NT2/D1 (cell line): ENCODE results near the gene GRK6.

Source experiments
- DNase-seq: peaks from one replicate; pipeline ENCODE4 v3.0.0-alpha.2; 2011; ENCODE audit warnings: low read depth, low spot score
- H3K27me3 ChIP-seq: 2 replicates; pipeline ENCODE4 v1.6.0; 2011; ENCODE audit warnings: mild to moderate bottlenecking; ENCODE audit not compliant: insufficient read length, insufficient read depth
- H3K36me3 ChIP-seq: 2 replicates; pipeline ENCODE4 v1.6.1; 2011; ENCODE audit warnings: mild to moderate bottlenecking, low read length, mixed read lengths; ENCODE audit not compliant: insufficient read depth, insufficient read length
- H3K4me1 ChIP-seq: 2 replicates; pipeline ENCODE4 v1.5.1; 2011; ENCODE audit not compliant: insufficient read depth, insufficient read length
- H3K4me3 ChIP-seq: 2 replicates; pipeline ENCODE4 v1.5.1; 2011; ENCODE audit warnings: low read depth; ENCODE audit not compliant: insufficient read length
- H3K9ac ChIP-seq: 2 replicates; pipeline ENCODE4 v1.6.0; 2011; ENCODE audit warnings: low read depth; ENCODE audit not compliant: insufficient read length
- H3K9me3 ChIP-seq: 2 replicates; pipeline ENCODE4 v1.5.1; 2011; ENCODE audit warnings: mild to moderate bottlenecking, low read length; ENCODE audit not compliant: insufficient read depth
- SUZ12 ChIP-seq: IDR thresholded peaks from 2 replicates; pipeline ENCODE4 v1.6.1; 2011; ENCODE audit not compliant: insufficient read length, insufficient read depth; ENCODE audit errors: extremely low read depth
- YY1 ChIP-seq: IDR thresholded peaks from 2 replicates; pipeline ENCODE4 v1.6.1; 2011; ENCODE audit not compliant: insufficient read length, insufficient read depth
- ZNF274 ChIP-seq: IDR thresholded peaks from 2 replicates; pipeline ENCODE4 v1.6.1; 2011; ENCODE audit warnings: mild to moderate bottlenecking, low read depth, low read length

Gene GRK6

DNA sequence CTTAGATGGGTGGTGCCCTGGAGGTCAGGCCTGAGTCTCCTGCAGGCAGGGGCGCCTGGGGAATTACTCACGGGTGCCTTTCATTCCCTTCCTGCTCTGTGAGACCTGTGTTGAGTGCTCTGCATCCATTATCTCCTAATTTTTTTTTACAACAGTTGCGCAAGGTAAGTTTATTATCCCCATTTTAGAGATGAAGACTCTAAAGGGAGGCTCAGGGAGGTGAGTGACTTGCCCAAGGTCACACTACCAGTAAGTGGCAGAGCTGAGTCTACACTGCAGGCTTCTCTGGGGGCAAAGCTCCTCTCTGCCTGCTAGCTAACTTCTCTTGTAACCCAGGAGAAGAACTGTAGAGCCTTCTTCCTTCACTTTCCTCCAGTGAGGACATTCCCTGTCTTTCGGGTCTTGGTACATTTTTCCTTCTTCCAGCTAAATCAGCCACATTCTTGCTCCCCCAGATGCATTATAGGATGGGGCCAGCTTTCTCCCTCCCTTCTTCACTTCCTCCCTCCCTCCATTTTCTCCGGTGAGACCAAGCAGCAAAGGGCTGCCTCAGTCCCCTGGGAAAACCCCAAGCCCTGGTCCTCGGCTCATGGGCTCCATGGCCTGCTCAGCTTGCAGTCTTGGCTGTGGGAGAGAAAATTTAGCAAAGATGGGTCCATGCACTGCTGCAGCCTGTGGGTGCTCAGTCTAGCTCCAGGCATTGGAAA is 21.9 kb downstream of the GRK6 start:
- no peak for TF ChIP-seq ZNF274
- no peak for TF ChIP-seq YY1
- no peak for TF ChIP-seq SUZ12
- H3K4me1 ChIP-seq: peaks cover 16% of the 10 kb centered on the region
- peaks cover 11% of the 10 kb centered on the region for H3K27me3 ChIP-seq
- H3K36me3 ChIP-seq: peaks cover 14% of the 10 kb centered on the region
- H3K4me3 ChIP-seq: no peak overlapping the region
- no peaks in the 10 kb centered on the region for H3K9me3 ChIP-seq
- no peak for DNase-seq
- no peak overlapping the region for H3K9ac ChIP-seq

DNA sequence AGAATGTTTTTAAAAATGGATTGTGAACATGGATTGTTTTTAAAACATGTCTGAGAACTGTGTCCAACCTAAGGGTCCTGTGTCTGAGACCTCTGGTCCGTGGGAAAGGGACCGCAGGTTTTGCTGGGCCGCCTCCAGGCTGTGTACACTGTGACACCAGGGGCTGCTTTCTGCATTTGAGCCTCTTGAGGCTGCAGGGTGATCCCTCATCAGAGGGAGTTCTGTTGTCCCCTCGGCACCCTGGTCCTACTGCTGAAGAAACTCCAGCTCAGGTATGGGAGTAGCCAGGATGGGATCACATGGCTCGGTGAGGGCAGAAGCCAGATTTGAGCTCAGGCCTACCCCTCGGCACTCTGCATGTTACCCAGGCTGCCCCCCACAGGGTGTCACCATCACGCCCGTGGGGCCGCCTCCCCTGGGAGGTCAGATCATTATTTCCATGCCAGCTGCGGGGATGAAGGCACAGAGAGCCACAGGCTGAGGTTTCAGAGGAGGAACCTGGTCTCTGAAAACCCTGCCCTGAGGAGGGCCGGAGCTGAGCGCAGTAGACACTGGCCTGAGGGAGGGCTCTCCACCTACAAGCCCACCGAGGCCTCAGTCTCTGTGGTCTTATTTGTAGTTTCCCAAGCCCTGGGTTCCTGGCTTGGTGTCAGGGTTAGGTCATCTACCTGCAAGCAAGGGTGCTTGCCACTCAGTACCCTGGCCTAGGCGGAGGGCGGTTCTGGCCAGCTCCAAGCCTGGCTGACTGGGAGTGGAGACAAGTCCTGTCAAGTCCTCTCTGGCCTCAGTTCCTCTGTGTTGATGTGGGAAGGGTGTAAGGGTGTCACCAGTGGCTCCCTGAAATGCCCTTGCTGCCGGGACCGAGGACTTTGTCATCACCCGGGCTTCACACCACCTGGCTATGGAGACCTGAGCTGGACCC is 22.9 kb downstream of the GRK6 start:
- peaks cover 15% of the 10 kb centered on the region for H3K4me1 ChIP-seq
- DNase-seq: no peak
- no peak for TF ChIP-seq SUZ12
- TF ChIP-seq ZNF274: no peak
- no peak for TF ChIP-seq YY1
- H3K9ac ChIP-seq: peak overlapping the region; percentile 13
- H3K36me3 ChIP-seq: peaks cover 6% of the 10 kb centered on the region
- H3K4me3 ChIP-seq: no peak overlapping the region
- H3K27me3 ChIP-seq: peaks cover 17% of the 10 kb centered on the region
- H3K9me3 ChIP-seq: no peaks in the 10 kb centered on the region

DNA sequence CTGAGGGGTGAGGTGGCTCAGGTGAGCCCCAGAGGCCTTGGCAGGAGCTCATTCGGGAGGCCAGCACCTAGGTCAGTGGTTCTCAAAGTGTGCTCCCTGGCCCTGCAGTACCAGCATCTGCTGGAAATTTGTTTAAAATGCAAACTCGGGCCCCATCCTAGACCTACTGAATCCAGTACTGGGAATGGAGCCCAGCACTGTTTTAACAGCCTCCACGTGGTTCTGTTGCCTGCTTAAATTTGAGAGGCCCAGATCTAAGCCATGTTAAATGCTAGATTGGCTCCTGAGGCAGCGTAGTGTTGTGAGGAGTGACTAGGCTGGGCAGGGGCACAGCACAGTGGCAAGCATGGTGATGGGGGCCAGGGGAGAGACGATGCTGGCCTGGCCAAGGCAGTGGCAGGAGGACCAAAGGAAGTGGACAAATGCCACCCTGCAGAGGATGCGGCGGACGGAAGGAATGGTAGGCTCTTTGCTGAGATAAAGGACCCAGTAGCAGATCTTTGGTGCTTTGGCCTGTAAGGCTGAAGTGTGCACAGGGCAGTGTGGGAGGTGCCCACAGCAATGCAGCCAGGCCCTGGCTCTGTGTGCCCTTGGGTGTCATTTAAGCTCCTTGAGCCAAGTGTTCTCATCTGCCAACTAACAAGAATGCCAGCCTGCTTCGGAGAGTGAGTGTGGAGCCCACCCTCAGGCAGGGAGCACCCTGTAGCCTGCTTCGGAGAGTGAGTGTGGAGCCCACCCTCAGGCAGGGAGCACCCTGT is 24.4 kb downstream of the GRK6 start:
- DNase-seq: no peak
- Histone ChIP-seq H3K9ac (no peak overlapping the region), H3K36me3 (peaks cover 6% of the 10 kb centered on the region), H3K9me3 (peaks cover 3% of the 10 kb centered on the region; the same call in 1 of the 2 replicates), H3K27me3 (peaks cover 17% of the 10 kb centered on the region), H3K4me3 (no peak overlapping the region), H3K4me1 (peaks cover 14% of the 10 kb centered on the region)
- TF ChIP-seq YY1 (no peak), SUZ12 (no peak), ZNF274 (no peak)

DNA sequence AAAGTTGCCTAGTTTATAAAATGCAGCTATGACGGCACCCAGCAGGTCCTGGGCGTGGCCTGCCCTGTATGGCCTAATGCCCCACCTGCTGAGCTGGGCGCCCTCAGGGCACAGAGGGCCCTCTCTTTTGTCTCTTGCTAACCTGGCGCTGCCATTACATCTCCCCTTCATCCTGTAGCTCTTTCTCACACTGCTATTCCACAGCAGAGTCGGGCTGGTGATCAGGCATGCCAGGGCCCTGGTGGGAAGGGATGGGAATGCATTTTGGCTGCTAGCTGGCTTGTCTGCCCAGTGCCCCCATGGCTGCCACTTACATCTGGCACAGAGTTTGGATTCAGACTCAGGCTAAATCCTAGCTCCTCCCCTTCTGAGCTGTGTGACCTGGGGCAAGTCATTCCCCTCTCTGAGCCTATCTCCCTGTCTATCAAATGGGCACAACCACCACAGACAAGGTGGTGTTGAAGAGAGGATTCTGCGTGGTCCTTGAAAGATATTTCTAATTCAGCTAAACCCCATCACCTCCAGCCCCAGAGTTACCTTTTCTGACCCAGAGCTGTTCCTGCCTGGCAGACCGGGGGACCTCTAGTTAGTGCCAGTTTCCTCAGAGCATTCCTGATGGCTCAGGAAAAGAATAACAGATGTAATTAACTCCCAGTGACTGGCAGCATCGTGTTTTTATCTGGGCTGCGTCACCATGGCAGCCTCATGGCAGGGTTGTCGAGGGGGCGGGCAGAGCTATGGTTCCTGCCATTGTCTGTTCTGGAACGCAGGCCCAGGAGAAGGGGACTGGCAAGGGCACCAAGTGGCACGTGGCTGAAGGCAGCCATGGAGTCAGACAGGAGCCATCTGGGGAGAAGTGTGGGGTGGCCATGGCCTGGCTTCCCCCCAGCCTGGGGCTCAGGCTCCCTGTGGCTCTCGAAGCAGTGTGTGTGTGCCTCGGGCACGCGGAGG is 26.5 kb downstream of the GRK6 start:
- TF ChIP-seq YY1: no peak
- no peak for TF ChIP-seq ZNF274
- no peak for TF ChIP-seq SUZ12
- Histone ChIP-seq H3K4me1 (peaks cover 10% of the 10 kb centered on the region), H3K36me3 (peaks cover 20% of the 10 kb centered on the region), H3K9ac (peak overlapping the region; percentile 18), H3K9me3 (peaks cover 18% of the 10 kb centered on the region; the same call in 1 of the 2 replicates), H3K27me3 (peaks cover 12% of the 10 kb centered on the region), H3K4me3 (no peak overlapping the region)
- no peak for DNase-seq

DNA sequence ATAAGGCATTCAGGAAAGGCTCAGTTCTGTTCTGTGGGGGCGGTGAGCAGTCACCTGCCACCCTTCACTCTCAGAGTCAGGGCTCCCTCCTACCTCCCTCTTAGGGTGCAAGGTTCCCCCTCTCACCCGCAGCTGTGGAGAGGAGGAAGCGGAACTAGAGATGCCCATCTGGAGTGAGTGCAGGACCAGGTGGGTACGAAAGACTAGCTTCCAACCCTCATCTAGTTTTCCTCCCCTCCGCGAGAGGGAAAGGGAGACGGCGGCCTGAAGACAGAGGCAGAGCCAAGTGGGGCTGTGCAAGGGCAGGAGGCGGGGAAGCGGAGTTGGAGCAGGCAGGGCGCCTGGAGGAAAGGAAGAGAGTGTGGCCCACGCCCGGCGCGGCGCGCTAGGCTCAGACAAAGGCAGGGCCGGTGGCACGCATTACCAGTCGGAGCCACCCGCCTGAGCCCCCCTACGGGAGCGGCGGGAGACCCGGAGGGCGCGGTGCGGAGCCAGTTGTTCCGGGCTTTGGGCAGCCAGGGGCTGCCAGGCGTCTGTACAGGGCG is 27.4 kb downstream of the GRK6 start:
- H3K4me1 ChIP-seq: peaks cover 3% of the 10 kb centered on the region
- peaks cover 12% of the 10 kb centered on the region for H3K27me3 ChIP-seq
- H3K4me3 ChIP-seq: peak overlapping the region; percentile 78
- TF ChIP-seq SUZ12: no peak
- TF ChIP-seq YY1: no peak
- no peak for TF ChIP-seq ZNF274
- peak overlapping the region; percentile 85 for H3K9ac ChIP-seq
- no peak for DNase-seq
- H3K36me3 ChIP-seq: peaks cover 29% of the 10 kb centered on the region
- peaks cover 21% of the 10 kb centered on the region; the same call in 1 of the 2 replicates for H3K9me3 ChIP-seq

DNA sequence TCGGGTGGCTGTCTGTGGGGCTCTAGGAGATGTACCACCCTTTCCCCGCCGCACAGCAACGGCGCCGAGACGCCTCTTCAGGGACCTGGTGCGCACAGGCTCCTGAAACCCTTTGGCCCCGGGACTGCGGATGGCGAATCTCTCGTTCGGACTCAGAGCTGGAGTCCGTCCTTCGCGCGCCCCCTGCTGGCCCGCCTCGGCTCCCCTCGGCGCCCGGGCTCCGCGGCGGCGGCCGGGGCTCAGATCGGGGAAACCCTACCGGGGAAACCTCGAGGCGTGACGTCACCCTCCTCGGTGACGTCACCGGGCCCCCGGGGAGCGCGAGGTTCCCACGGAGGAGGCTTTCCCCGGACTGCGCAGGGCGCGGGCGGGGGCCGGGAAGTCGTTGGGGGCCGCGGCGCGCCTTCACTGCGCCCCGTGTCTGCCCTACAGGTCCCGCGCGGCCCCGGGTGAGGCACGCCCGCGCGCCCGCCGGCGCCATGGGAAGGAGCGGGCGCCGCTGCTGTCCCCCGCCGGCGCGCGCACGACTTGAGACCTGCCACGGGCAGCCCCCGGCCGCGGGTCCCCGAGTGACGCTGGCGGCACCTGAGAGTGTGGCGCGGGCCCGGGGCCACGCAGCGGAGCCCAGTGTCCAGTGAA is 28.0 kb downstream of the GRK6 start:
- Histone ChIP-seq H3K27me3 (peaks cover 12% of the 10 kb centered on the region), H3K9ac (peak overlapping the region; percentile 89), H3K4me1 (peaks cover 3% of the 10 kb centered on the region), H3K9me3 (peaks cover 21% of the 10 kb centered on the region; the same call in 1 of the 2 replicates), H3K4me3 (peak overlapping the region; percentile 78), H3K36me3 (peaks cover 35% of the 10 kb centered on the region)
- peak; percentile 78 for DNase-seq
- no peak for TF ChIP-seq YY1
- TF ChIP-seq ZNF274: no peak
- TF ChIP-seq SUZ12: no peak
